GM10847 (cell line): ENCODE results near the gene IFRD2.
A peak's percentile ranks its signal among the peaks of the same experiment; 100 is the strongest.

Source experiments
- POLR2A ChIP-seq: IDR thresholded peaks from 2 replicates; pipeline ENCODE4 v1.6.1; 2011; ENCODE audit not compliant: insufficient read length; ENCODE audit errors: extremely low read depth

IFRD2 gene

DNA sequence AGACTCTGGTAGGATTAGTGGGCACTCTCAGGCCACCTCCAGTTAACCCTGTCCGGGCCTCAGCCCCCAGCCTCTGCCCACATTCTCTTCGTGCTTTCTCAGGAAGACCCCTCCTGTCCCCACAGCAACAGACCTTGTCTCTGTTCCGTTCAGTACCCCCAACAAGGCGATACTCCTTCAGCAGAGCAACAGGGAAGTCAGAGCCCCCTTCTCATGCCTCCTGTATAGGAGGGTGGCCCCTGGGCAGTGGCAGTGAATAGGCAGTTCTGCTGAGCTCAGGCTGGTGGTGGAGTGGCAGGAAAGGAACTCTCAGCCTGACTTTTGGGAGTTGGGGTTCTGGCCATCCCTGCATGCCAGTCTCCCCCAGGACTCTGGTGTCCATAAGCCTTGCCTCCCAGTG is 22.8 kb downstream of the IFRD2 start:
- TF ChIP-seq POLR2A = no peak

DNA sequence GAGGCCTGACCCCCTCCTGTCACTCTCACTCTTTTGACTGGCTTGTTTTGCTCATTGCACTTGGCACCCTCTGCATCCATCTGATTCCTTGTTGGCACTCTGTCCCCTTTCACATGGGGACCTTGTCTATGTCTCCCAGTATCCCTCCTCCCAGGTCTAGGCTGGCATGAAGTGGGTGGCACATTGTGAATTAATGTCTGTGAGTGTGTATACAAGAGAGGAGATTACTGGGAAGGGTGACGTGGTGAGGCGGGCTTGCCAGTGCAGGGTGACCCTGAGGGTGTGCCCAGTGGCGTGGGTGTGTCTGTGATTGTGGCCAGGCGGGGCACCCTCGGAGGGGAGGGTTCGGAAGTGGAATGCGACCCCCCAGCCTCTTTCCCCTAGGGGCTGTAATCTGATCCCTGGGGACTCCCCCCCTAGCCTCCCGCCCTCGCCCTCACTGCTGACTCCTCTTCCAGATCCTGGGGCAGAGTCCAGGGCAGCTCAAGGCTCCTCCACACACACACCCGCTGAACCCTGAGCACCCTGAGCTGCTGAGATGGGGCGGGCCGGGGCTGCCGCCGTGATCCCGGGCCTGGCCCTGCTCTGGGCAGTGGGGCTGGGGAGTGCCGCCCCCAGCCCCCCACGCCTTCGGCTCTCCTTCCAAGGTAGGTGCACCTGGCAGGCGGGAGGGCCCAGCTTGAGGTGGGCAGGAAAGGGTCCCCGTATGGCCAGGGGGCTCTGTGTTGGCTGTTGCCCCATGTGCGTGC is 23.4 kb downstream of the IFRD2 start, which contains the start of gene SEMA3B:
Gene SEMA3B (plus strand): TSS at position 445 of the 749 bp plus-strand sequence. CDS start 94 bp downstream, at position 539.
- no peak for TF ChIP-seq POLR2A

DNA sequence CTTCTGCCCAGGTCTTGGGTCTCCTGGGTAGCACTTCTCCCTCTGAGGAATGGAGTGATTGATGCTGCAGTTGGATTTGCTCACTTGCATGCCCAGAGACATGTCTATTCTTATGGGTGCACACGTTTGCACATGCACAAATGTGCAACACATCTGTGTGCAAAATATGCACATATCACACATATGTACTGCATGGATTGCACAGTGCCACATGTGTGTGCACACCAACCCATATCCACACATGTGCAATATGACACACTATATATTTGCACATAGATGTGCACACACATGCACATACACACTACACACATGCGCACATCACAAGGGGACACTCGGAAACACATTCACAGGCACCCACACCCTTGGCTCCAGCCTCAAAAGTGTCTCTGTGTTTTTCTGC is 24.0 kb downstream of the IFRD2 start:
- TF ChIP-seq POLR2A = no peak

DNA sequence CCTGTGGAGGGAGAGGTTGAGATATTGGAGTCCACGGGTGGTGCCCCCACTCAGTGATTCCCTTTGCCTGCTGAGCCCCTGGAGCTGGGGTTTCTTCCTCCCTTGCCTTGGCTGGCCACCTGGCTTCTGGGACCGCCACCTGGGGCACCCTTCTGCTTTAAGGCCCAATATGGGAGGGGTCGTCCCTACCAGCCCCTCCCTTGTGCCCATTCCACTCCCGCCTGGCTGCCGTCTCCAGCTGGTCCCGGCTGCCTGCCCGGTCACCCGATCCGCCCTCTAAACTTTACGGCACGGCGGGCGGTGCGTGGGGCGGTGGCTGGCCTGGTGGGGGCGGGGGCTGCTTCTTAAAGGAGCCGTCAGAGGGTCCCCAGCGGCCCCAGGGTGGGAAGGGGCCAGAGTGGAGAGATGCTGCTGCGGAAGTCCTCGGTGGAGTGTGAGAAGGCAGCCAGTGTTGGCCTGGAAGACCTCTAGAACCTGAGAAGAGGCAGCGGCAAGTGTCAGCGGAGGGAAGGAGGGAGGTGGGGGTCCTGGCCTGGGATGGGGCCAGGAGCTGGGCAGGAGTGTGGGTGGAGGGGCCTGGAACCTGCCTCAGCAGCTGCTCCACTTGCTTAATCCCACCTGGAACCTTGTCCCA is 24.8 kb downstream of the IFRD2 start:
- no peak for TF ChIP-seq POLR2A

DNA sequence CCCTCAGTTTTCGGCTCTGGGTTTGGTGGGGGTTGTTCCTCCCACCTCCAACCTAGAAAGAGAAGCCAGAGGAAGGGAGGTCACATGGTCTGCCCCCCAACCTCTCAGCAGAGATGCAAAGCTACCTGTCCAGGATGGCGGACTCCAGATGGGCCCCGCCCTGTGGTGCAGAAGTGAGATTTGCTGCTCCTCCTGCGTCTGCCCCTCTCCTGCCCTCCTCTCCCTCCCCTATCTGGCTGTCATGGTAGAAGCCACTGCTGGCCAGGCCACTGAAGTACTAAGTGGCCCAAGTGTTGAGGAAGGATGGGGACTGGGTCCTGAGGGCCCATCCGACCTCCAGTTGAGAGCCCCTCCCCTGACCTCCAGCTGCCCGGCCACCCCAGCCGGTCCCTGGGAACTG is 25.4 kb downstream of the IFRD2 start:
- no peak for TF ChIP-seq POLR2A

DNA sequence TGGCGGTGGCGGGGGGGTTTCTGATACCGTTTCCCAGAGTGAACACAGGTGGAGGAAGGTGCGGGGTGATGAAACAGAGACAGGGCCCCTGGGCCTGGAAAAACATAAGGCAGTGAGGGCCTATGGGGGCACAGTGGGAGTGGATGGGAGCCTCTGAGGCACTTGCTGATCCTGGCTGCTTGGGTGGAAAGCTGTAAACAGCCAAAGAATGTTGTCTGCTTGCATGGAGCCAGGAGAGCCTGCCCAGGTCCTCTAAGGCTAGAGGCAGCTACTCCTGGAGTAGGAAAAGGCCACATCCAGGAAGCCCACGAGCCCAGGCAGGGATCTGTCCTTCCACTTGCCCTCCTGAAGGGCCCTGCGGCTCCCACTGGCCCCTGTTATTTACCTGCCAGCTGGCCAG is 26.2 kb downstream of the IFRD2 start:
- TF ChIP-seq POLR2A = no peak

DNA sequence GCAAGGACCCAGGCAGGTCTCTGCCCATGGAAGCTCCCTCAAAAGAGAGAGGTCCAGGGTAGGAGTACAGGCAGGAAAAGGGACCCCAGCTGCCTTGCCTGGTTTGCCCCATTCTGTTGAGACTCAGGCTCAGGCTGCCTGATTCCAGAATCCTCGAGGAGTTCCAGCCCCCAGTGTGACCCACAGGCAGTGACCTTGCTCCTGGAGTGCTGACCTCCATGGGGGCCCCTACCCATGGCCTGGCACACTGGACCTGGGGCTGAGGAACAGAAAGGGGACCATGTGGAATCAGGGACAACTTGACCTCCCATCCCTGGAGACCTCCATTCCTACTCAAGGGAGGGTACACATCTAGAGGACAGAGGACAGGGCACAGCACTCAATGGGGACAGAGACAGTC is 26.7 kb downstream of the IFRD2 start:
- TF ChIP-seq POLR2A = no peak

DNA sequence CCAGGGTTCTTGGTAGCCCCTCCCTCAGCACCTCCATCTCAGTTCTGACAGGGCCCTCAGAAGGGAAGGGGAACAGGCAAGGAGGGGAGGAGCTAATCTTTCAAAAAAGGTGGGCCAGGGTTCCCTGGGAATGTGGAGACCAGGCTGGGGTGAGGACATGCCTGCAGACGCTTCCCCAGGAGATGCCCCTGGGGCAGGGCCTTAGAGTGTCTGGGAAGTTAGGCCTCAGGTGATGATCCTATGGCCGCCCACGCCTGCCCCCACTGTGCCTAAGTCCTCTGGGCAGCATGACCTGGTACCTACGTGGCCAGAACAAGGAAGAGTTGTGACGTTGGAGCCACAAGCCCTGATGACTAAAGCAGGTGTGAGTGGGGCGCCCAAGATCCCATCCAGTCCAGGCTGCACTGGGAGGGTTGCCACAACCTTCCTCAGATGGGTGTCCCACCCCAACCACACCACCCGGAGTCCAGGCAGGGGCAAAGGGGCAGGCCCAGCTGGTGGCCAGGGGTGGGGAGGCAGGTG is 27.2 kb downstream of the IFRD2 start:
- TF ChIP-seq POLR2A = no peak

DNA sequence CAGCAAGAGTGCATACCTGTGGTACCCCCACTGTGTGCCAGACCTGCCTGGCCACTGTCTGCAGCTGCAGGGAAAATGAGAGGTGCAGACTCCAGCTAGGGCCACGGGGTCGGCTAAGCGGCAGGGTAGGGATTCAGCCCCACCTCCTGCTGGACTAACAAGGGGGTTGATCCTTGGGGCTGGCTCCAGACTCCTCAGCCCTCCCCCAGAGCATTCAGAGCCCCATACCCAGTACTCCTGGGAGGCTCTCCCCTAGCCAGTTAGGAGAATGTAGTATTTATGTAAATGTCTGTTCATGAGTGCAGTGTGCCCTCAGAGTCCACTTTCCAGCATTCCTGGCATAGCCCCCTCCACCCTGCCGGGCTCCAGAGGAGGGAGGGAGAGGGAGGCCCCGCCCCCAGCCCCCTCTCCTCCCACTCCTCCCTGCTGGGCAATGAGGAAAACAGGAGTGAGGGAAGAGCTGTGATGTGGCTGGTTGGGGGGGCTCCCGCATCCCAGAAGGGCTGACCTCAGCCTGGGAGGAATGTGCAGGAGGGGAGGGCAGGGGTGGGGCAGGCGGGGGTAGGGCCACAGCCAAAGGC is 27.8 kb downstream of the IFRD2 start:
- TF ChIP-seq POLR2A = no peak

DNA sequence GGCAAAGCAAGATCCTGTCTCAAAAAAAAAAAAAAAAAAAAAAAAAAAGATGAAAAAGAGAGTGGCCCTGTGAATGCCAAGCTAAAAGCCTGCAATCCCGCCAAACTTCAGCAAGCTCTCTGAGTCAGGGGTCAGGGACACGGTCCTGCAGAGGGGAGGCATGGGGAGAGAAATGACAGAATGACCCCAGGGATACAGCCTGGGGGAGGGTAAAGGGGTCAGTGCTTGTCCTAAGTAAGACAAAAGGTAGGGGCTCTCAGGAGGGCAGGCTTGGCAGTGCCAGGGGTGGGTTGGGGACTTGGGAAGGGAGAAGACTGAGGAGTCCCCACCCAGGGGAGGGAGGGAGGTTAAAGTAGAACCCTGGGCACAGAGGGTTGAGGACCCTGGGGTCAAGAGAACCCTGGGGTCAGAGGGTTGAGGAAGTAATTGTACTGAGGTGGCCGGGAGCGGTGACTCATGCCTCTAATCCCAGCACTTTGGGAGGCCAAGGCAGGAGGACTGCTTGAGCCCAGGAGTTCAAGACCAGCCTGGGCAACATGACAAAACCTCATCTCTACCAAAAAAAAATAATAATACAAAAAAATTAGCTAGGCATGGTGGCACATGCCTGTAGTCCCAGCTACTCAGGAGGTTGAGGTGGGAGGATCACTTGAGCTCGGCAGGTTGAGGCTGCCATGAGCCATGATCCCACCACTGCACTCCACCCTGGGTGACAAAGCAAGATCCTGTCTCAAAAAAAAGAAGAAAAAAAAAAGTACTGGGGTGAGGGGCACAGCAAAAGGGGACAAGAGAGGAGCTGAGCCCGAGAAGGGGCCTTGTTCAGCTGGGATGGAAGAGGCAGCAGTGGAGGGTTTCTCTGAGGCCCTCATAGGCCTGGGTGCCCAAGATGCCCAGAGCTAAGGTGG is 28.5 kb downstream of the IFRD2 start:
- TF ChIP-seq POLR2A = no peak

DNA sequence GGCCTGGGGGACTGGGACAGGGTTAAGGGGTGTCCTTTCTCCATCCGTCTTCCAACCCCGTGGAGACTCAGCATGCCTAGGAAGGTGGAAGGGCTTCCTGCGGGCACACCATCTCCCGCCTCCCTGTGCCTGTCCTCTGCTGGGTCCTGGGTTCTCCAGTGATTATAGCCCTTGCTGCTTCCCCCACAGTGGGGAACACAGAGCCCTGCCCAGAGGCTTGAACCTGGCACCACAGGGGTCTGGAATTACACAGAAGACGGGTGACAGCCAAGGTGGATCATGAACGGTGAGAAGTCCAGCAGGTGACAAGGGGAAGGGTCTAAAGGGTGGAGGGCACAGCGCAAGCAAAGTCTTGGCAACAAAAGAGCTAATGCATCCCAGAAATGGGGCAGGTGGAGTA is 29.5 kb downstream of the IFRD2 start:
- TF ChIP-seq POLR2A = no peak

DNA sequence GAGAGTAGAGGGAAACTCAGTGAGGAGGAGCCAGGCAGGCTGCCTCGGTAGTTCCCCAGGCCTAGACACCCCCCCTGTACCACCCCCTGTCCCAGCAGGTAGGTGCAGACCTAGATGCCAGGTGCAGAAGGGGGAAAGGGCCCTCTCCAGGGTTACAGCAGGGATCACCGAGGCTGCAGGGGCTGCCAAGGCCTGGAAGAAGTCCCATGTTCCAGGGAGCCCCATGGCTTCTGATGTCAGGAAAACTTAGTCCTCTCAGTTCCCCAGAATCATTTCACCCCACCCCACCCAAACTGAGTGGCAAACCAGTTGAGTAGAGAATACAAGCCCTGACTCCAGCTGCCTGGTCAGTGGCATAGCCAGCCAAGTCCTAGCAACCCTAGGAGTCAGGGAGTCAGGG is 30.7 kb downstream of the IFRD2 start:
- TF ChIP-seq POLR2A = no peak

DNA sequence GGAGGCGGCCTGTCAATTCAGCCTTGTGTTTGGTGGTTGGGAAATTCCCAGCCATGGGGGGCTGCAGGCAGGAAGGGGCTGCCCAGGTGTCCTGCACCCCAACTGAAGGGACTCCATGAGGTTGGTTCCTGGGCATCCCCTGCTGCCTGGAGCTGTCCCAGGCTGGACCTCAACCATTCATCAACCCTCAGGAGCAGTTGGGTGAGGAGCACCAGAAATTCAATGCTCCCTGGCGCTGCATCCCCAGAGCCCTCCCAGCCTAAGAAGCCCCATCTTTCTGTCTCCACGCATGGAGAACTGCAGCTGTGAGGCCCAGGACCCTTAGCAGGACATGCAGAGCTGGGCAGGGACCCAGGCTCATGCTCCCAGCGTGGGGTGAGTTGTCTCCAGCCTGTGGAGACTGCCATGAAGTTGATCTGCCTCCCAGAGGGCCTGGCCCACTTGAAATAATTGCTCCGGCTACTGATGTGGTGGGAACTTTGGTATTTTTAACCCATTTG is 31.2 kb downstream of the IFRD2 start:
- no peak for TF ChIP-seq POLR2A

DNA sequence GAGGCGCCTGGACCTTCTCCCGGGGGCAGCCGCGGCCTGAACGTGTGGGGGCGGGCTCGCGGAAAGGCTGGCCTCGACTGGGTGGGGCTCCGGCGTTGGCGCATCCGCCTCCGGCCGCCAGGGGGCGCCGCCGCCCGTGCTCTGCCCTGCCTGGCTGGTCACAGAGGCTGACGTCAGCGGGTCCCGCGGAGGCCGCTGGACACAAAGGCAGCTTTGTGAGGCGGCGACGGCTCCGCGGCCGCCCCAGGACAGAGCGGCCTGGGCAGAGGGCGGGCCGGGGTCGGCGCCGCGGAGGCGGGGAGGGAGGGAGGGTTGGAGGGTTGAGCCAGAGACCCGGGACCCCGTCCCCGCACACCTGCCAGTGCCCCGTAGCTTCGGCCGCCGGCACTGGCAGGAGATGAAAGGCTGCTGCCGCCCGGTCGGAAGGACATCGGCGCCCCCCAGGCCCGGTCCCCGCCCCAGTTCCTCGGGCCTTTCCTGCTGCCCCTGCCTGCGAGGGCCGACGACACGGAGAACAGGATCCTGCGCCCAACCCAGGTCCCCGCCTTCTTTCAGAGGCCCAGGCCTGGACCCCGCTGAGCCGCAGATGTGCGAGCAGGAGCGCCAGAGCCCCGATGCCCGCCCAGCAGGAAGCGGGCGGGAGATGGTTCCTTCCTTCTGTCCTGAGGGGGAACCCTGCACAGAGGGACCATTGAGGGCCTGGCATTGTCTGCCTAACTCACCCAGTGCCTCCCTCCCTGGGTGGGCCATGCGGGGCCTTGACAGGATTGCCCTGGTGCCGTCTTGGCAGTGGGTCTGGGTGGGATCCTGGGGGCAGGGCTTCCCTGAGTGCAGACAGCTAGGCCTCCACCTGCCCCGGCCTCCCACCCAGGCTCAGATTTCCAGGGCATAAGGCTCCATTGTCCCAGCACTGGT is 31.9 kb downstream of the IFRD2 start:
- peak; percentile 38 for TF ChIP-seq POLR2A
